Endothelial cell of umbilical vein (primary cell): ENCODE results near the gene ERBB4. TPM values are rescaled to one million over a fixed set of nuclear protein-coding genes. Genes with fewer than 3 reads are reported as not detected.

Experiments used
- BruUV-seq: library from RNA; stranded (reverse); fragments of 400-500 nt; replicated peaks from 2 replicates; lab custom pipeline; 2021; lab: Mats Ljungman, UMichigan
- CTCF ChIA-PET: fragments of 300-600, 350-600 bp; sonication (Branson Sonifier 250); formaldehyde crosslinking; loops from one replicate; lab custom pipeline; 2021; ENCODE audit warnings: antibody characterized with exemption, inconsistent platforms; lab: Charles Lee
- POLR2A ChIA-PET: fragments of 300-600, 350-600 bp; sonication (Branson Sonifier 250); formaldehyde crosslinking; loops from one replicate; lab custom pipeline; 2021; ENCODE audit warnings: antibody characterized with exemption, inconsistent platforms; lab: Charles Lee
- DNase-seq: peaks from one replicate; pipeline ENCODE4 v3.0.0-alpha.2; 2011; ENCODE audit warnings: low read depth, low spot score
- FAIRE-seq: peaks from 2 replicates; lab custom pipeline; 2011; peaks lifted over from hg19 to GRCh38; lab: Jason Lieb, UNC
- H2AFZ ChIP-seq: 2 replicates; pipeline ENCODE4 v1.6.0; 2012; ENCODE audit warnings: low read depth, low read length, control low read depth, inconsistent platforms
- H3K27ac ChIP-seq: 2 replicates; pipeline ENCODE4 v1.5.1; 2011; ENCODE audit warnings: low read depth, mild to moderate bottlenecking, control low read depth, low read length, moderate library complexity; ENCODE audit not compliant: insufficient read depth
- H3K27me3 ChIP-seq, 2 experiments: 2 replicates each; pipeline versions ENCODE4 v1.6.0 to v1.6.1; 2011; ENCODE audit warnings: low read length in 2 of 2, mixed read lengths in 1 of 2; ENCODE audit not compliant: control insufficient read depth in 2 of 2, insufficient read depth in 2 of 2
- H3K36me3 ChIP-seq, 2 experiments: 2 replicates in 1 of 2; 3 replicates in 1 of 2; pipeline ENCODE4 v1.5.1; 2011; ENCODE audit warnings: low read length in 2 of 2, mild to moderate bottlenecking in 1 of 2, moderate library complexity in 1 of 2; ENCODE audit not compliant: control insufficient read depth in 2 of 2, insufficient read depth in 2 of 2; ENCODE audit errors: extremely low read depth in 1 of 2
- H3K4me1 ChIP-seq: 3 replicates; pipeline ENCODE4 v1.5.1; 2011; ENCODE audit warnings: mild to moderate bottlenecking, low read length; ENCODE audit not compliant: control insufficient read depth, insufficient read depth; ENCODE audit errors: extremely low read depth
- H3K4me2 ChIP-seq: 2 replicates; pipeline ENCODE4 v1.6.1; 2011; ENCODE audit warnings: low read length, control low read depth, mixed read lengths; ENCODE audit not compliant: insufficient read depth
- H3K4me3 ChIP-seq, 3 experiments: fragments of 200-600 bp in 1 of 3; sonication (generic), shearing (Covaris generic) in 1 of 3; replicated peaks in 1 of 3; 2 replicates each; pipeline ENCODE4 v1.5.1; 2011 to 2016; ENCODE audit warnings: control low read depth in 3 of 3, low read length in 3 of 3, mild to moderate bottlenecking in 2 of 3, inconsistent platforms in 1 of 3, low read depth in 1 of 3, moderate library complexity in 1 of 3; ENCODE audit not compliant: insufficient read depth in 1 of 3
- H3K79me2 ChIP-seq: 2 replicates; pipeline ENCODE4 v1.6.0; 2012; ENCODE audit warnings: low read length, inconsistent platforms; ENCODE audit not compliant: control insufficient read depth, insufficient read depth
- H3K9ac ChIP-seq: replicated peaks from 2 replicates; pipeline ENCODE3; 2011; ENCODE audit warnings: low read length, control low read depth; ENCODE audit not compliant: insufficient read depth; ENCODE audit errors: extremely low read depth
- H3K9me1 ChIP-seq: replicated peaks from 3 replicates; pipeline ENCODE4 v1.6.0; 2011; ENCODE audit warnings: mild to moderate bottlenecking, low read length; ENCODE audit not compliant: control insufficient read depth, insufficient read depth; ENCODE audit errors: extremely low read depth
- H3K9me3 ChIP-seq: replicated peaks from 2 replicates; pipeline ENCODE4 v1.5.1; 2012; ENCODE audit warnings: low read length, inconsistent platforms; ENCODE audit not compliant: control insufficient read depth, insufficient read depth
- H4K20me1 ChIP-seq: replicated peaks from 2 replicates; pipeline ENCODE3; 2011; ENCODE audit warnings: mild to moderate bottlenecking, low read length; ENCODE audit not compliant: control insufficient read depth, insufficient read depth; ENCODE audit errors: extremely low read depth
- EZH2 ChIP-seq: IDR thresholded peaks from 2 replicates; pipeline ENCODE4 v1.6.1; 2012; ENCODE audit warnings: borderline replicate concordance, low read depth, mild to moderate bottlenecking, moderate library complexity, low read length, inconsistent platforms; ENCODE audit not compliant: severe bottlenecking
- FOS ChIP-seq: IDR thresholded peaks from 2 replicates; pipeline ENCODE4 v1.6.1; 2011; ENCODE audit warnings: mild to moderate bottlenecking, low read length, moderate library complexity, borderline replicate concordance; ENCODE audit not compliant: insufficient read depth
- GATA2 ChIP-seq: IDR thresholded peaks from 2 replicates; pipeline ENCODE4 v1.7.0; 2011; ENCODE audit warnings: low read depth, mild to moderate bottlenecking, moderate library complexity, mixed read lengths, low read length; ENCODE audit not compliant: insufficient read length, insufficient read depth
- JUN ChIP-seq: IDR thresholded peaks from 2 replicates; pipeline ENCODE4 v1.6.1; 2011; ENCODE audit warnings: borderline replicate concordance, low read depth; ENCODE audit not compliant: insufficient read length, insufficient read depth
- MYC ChIP-seq: IDR thresholded peaks from one replicate; pipeline ENCODE4 v1.6.1; 2011; ENCODE audit warnings: mild to moderate bottlenecking, low read depth, low read length
- POLR2AphosphoS5 ChIP-seq: IDR thresholded peaks from 2 replicates; pipeline ENCODE4 v1.6.1; 2012; ENCODE audit warnings: low read depth, mild to moderate bottlenecking, control low read depth, low read length, moderate library complexity; ENCODE audit not compliant: insufficient read depth
- dilution Hi-C: fragments of 300-500 bp; cut with MboI; formaldehyde crosslinking; loops from one replicate; pipeline ENCODE4 v1.15.0; 2019; ENCODE audit warnings: low sequenced_read_pairs; ENCODE audit not compliant: extremely low pct_ligation_motif_present
- intact Hi-C: fragments of 100-400 bp; cut with micrococcal nuclease; formaldehyde crosslinking; loops from one replicate; pipeline ENCODE4 v1.10.0; 2022
- polyA plus RNA-seq, 4 experiments: library from polyadenylated mRNA; depleted of rRNA in 3 of 4; stranded (reverse) in 3 of 4; unstranded in 1 of 4; fragments of >200 nt; gene quantifications; 2 replicates each; pipeline versions ENCODE4 v1.2.1 to v1.2.3, GENCODE V29; 2011 to 2012; ENCODE audit warnings: missing spikeins in 1 of 4
- total RNA-seq: library from RNA; stranded (reverse); gene quantifications from 2 replicates; pipeline ENCODE4 v1.2.3, GENCODE V29; 2021
- TF ChIP-seq, protein P1 (sequence below), 2 donors: IDR thresholded peaks; 1 replicate in 1 of 2; 2 replicates in 1 of 2; pipeline ENCODE4 v1.5.1; 2011; ENCODE audit warnings: low read length in 2 of 2, mild to moderate bottlenecking in 2 of 2, moderate library complexity in 2 of 2, control low read depth in 1 of 2, inconsistent platforms in 1 of 2, low read depth in 1 of 2; ENCODE audit not compliant: insufficient read depth in 1 of 2; ENCODE audit errors: extremely low read depth in 1 of 2
- TF ChIP-seq, protein P2 (sequence below): IDR thresholded peaks from 2 replicates; pipeline ENCODE4 v1.6.1; 2011; ENCODE audit not compliant: insufficient read depth, insufficient read length

Gene ERBB4
- total and polyA plus RNA-seq, 2 donors (not counting 3 experiments of a cell fraction or from before 2014, with no cell fraction given), result 0.01 to 0.27 TPM

DNA sequence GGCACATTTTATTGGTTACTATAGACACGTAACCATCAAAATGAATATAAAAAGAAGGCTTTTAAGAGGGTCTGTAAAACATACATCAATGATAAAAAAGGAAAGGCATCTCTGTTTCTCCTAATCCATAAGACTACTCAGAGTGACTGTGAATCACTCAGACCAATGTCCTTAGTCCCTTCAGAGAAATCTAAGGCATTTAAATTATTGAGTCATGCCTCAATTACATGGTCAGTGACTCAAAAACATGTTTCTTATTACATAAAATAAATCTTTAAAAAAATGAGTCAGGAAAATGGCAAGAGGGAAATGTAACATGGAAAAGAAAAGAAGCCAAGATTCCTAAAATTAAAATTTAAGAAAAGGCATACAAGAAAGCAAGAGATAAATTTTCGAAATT, 146.6 kb downstream of the ERBB4 start:
- dilution Hi-C loops, result no loop called here

DNA sequence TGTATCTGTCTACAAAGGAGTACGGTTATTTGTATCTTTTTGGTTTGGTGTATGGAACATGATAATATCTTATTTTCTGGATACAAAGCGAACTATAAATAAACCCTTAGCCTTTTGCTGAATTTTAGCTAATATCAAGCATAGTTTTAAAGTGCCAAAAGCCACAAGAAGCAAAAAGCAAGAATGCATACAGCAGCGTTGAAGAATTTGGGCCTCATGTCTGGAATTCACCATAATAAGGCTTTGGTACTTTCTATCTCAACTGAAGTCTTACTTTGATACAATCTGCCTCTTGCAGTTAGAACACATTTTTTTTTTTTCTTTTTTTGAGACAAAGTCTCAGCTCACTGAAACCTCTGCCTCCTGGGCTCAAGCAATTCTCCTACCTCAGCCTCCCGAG, 151.5 kb downstream of the ERBB4 start:
- Histone ChIP-seq H3K79me2 (no peaks in the 10 kb centered on the region), H3K4me2 (no peak overlapping the region), H4K20me1 (no peaks in the 10 kb centered on the region), H3K36me3 (no peaks in the 10 kb centered on the region), H3K4me1 (no peaks in the 10 kb centered on the region), H3K4me3 (no peak overlapping the region), H3K27me3 (no peaks in the 10 kb centered on the region), H3K9ac (no peak overlapping the region), H3K27ac (no peak overlapping the region), H2AFZ (no peak overlapping the region), H3K9me1 (no peaks in the 10 kb centered on the region), H3K9me3 (no peaks in the 10 kb centered on the region)
- POLR2A ChIA-PET, result no interaction called here
- dilution Hi-C loops, result no loop called here
- DNase-seq (no peak), FAIRE-seq (no peak)
- intact Hi-C loops, result no loop called here
- CTCF ChIA-PET, result interaction anchor here (1.0 to 1.4 kb wide), 2 partner anchors 14 to 16 kb away, joined by 3 read pairs; no protein-coding TSS in a partner anchor
- no TSS peak for BruUV-seq
- TF ChIP-seq FOS (no peak), POLR2AphosphoS5 (no peak), GATA2 (no peak), MYC (no peak)
- TF ChIP-seq, protein P1, sequence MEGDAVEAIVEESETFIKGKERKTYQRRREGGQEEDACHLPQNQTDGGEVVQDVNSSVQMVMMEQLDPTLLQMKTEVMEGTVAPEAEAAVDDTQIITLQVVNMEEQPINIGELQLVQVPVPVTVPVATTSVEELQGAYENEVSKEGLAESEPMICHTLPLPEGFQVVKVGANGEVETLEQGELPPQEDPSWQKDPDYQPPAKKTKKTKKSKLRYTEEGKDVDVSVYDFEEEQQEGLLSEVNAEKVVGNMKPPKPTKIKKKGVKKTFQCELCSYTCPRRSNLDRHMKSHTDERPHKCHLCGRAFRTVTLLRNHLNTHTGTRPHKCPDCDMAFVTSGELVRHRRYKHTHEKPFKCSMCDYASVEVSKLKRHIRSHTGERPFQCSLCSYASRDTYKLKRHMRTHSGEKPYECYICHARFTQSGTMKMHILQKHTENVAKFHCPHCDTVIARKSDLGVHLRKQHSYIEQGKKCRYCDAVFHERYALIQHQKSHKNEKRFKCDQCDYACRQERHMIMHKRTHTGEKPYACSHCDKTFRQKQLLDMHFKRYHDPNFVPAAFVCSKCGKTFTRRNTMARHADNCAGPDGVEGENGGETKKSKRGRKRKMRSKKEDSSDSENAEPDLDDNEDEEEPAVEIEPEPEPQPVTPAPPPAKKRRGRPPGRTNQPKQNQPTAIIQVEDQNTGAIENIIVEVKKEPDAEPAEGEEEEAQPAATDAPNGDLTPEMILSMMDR (IDR thresholded peaks at IDR 0.05; ENCODE audit: extremely low read depth in 1 of 2, insufficient read depth in 1 of 2, low read depth in 1 of 2, low read length in 2 of 2), result no peak
- TF ChIP-seq, protein P2, sequence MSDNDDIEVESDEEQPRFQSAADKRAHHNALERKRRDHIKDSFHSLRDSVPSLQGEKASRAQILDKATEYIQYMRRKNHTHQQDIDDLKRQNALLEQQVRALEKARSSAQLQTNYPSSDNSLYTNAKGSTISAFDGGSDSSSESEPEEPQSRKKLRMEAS, result no peak

More for the DNA sequence above, 146.6 kb downstream of the ERBB4 start:
- DNase-seq (no peak), FAIRE-seq (no peak)
- Histone ChIP-seq H3K9me1 (no peaks in the 10 kb centered on the region), H3K36me3 (no peaks in the 10 kb centered on the region), H3K9me3 (no peaks in the 10 kb centered on the region), H3K9ac (no peak overlapping the region), H3K4me1 (no peaks in the 10 kb centered on the region), H3K27ac (no peak overlapping the region), H3K27me3 (no peaks in the 10 kb centered on the region), H3K4me3 (no peak overlapping the region), H4K20me1 (no peaks in the 10 kb centered on the region), H3K79me2 (no peaks in the 10 kb centered on the region), H3K4me2 (no peak overlapping the region), H2AFZ (no peak overlapping the region)
- no TSS peak for BruUV-seq
- TF ChIP-seq GATA2 (no peak), JUN (no peak), POLR2AphosphoS5 (no peak), MYC (no peak), EZH2 (no peak), FOS (no peak)
- TF ChIP-seq, protein P1 (IDR thresholded peaks at IDR 0.05; ENCODE audit: extremely low read depth in 1 of 2, insufficient read depth in 1 of 2, low read depth in 1 of 2, low read length in 2 of 2), result no peak
- ChIA-PET CTCF (interaction anchor here (1.5 kb wide), 1 partner anchor 513 kb away, joined by 4 read pairs; no protein-coding TSS in a partner anchor), POLR2A (no interaction called here)
- intact Hi-C loops, result no loop called here
